Cardiac muscle cell (in vitro differentiated cells and primary cell): ENCODE data around the gene XRN1. TPM values are rescaled to one million over a fixed set of nuclear protein-coding genes. Genes with fewer than 3 reads are reported as not detected.

Experiments
- DNase-seq, 2 donors: peaks; one replicate each; pipeline versions ENCODE4 v3.0.0 to v3.0.0-alpha.2; 2010 to 2017; ENCODE audit warnings: low read depth in 1 of 2, low spot score in 1 of 2
- H3K27ac ChIP-seq: fragments of 200-600 bp; sonication (generic); 2 replicates; pipeline ENCODE4 v1.5.1; 2016
- H3K27me3 ChIP-seq: fragments of 200-600 bp; sonication (generic); 2 replicates; pipeline ENCODE4 v1.6.0; 2016; ENCODE audit warnings: control low read depth
- H3K36me3 ChIP-seq: fragments of 200-600 bp; sonication (generic); 2 replicates; pipeline ENCODE4 v1.5.1; 2016; ENCODE audit warnings: control low read depth
- H3K4me1 ChIP-seq: fragments of 200-600 bp; sonication (generic); 2 replicates; pipeline ENCODE4 v1.8.1; 2017; ENCODE audit warnings: low read depth, mild to moderate bottlenecking, mixed run types
- H3K4me3 ChIP-seq: fragments of 200-600 bp; sonication (generic); 2 replicates; pipeline ENCODE4 v1.5.1; 2016; ENCODE audit warnings: mild to moderate bottlenecking
- H3K9me3 ChIP-seq: fragments of 200-600 bp; sonication (generic); 2 replicates; pipeline ENCODE4 v1.5.1; 2017; ENCODE audit warnings: low read depth, mild to moderate bottlenecking, control low read depth
- polyA plus RNA-seq: library from polyadenylated mRNA; unstranded; fragments of >200 nt; fragmentation: Nextera tagmentation; extraction: Ambion mirVana; gene quantifications from 2 replicates; pipeline ENCODE4 v1.2.1, GENCODE V29; 2016
- total RNA-seq: library from RNA; depleted of rRNA; stranded (reverse); fragments of >200 nt; gene quantifications from 2 replicates; pipeline ENCODE4 v1.2.3, GENCODE V29; 2016
- TF ChIP-seq, protein P1 (sequence below): IDR thresholded peaks from 2 replicates; pipeline ENCODE4 v1.5.1; 2012; ENCODE audit warnings: low read depth, mild to moderate bottlenecking, low read length

The XRN1 gene
- total and polyA plus RNA-seq, 2 experiments from 2014 or later = 8.0 to 32.8 TPM

DNA sequence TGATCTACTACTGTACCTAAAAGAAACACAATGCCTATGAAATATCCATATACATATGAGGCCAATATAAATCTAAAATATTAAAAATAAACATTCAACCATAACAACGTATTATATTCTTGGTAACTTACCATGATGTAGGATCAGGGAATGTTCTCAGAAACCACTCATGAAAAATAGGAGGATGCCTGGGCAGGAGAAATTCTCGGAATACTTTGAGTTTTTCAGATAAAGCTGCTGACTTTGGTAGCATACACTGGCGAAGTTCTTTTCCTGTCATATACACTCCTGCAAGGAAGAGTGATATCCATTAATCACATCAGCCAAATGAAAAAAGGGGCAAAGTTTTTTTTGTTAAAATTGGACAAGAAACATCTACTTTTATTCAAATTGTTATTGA, 11.3 kb upstream of the XRN1 start:
- no peaks in the 10 kb centered on the region for H3K4me1 ChIP-seq
- no peaks in the 10 kb centered on the region for H3K9me3 ChIP-seq
- H3K27me3 ChIP-seq = no peaks in the 10 kb centered on the region
- peaks cover 20% of the 10 kb centered on the region for H3K36me3 ChIP-seq
- TF ChIP-seq, protein P1, sequence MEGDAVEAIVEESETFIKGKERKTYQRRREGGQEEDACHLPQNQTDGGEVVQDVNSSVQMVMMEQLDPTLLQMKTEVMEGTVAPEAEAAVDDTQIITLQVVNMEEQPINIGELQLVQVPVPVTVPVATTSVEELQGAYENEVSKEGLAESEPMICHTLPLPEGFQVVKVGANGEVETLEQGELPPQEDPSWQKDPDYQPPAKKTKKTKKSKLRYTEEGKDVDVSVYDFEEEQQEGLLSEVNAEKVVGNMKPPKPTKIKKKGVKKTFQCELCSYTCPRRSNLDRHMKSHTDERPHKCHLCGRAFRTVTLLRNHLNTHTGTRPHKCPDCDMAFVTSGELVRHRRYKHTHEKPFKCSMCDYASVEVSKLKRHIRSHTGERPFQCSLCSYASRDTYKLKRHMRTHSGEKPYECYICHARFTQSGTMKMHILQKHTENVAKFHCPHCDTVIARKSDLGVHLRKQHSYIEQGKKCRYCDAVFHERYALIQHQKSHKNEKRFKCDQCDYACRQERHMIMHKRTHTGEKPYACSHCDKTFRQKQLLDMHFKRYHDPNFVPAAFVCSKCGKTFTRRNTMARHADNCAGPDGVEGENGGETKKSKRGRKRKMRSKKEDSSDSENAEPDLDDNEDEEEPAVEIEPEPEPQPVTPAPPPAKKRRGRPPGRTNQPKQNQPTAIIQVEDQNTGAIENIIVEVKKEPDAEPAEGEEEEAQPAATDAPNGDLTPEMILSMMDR = no peak
- DNase-seq = peak in 1 of 2 donors; percentile 48
- H3K4me3 ChIP-seq = no peak overlapping the region
- H3K27ac ChIP-seq = no peak overlapping the region

- Histone ChIP-seq H3K27me3 (no peaks in the 10 kb centered on the region), H3K27ac (no peak overlapping the region), H3K9me3 (no peaks in the 10 kb centered on the region), H3K4me1 (peaks cover 14% of the 10 kb centered on the region), H3K36me3 (peaks cover 6% of the 10 kb centered on the region), H3K4me3 (no peak overlapping the region)
- DNase-seq = no peak
- TF ChIP-seq, protein P1 = no peak
These were observed 3.0 kb upstream of the XRN1 start for GRCh38 chr3:142450881-142451280.

GRCh38 chr3:142450189-142450588, 2.4 kb upstream of the XRN1 start:
- no peaks in the 10 kb centered on the region for H3K27me3 ChIP-seq
- H3K4me3 ChIP-seq = no peak overlapping the region
- H3K4me1 ChIP-seq = peaks cover 17% of the 10 kb centered on the region
- no peak for DNase-seq
- no peaks in the 10 kb centered on the region for H3K36me3 ChIP-seq
- H3K9me3 ChIP-seq = no peaks in the 10 kb centered on the region
- H3K27ac ChIP-seq = peak overlapping the region; percentile 36
- TF ChIP-seq, protein P1 = no peak

DNA sequence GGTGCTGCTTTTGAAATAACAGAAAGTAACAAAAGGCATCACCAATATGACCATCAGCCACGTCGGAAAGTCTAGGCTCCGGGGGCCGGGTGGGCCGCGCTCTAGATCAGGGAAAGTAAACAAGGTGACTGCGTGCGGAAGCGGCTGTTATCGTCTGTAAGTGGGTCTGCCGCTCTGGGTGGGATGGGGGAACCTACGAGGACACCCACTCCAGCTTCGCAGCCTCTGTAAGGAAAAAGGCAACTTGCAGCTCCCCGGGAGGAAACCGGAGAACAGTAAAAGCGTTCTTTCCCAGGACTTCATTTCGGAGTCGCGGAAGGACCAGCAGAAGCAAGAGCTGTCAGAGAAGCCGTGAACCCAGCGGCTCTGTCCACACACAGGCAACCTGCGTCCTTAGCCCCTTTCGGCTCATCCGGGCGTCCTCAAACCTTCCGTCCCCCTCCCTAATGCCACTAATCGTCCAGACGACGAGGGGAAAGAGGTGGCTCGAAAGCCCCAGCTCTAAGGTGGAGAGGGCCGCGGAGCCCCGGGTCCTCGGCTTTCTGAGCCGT, 461 bp downstream of the XRN1 start:
- Histone ChIP-seq H3K27ac (peak overlapping the region; percentile 99), H3K27me3 (no peaks in the 10 kb centered on the region), H3K4me3 (peak overlapping the region; percentile 99), H3K4me1 (peaks cover 17% of the 10 kb centered on the region), H3K36me3 (no peaks in the 10 kb centered on the region), H3K9me3 (no peaks in the 10 kb centered on the region)
- TF ChIP-seq, protein P1 = no peak
- peak; percentile 52 to 61 for DNase-seq

- peaks cover 17% of the 10 kb centered on the region for H3K4me1 ChIP-seq
- peak overlapping the region; percentile 99 for H3K27ac ChIP-seq
- H3K4me3 ChIP-seq = peak overlapping the region; percentile 99
- TF ChIP-seq, protein P1 = no peak
- peak in 1 of 2 donors; percentile 12 for DNase-seq
- no peaks in the 10 kb centered on the region for H3K27me3 ChIP-seq
- no peaks in the 10 kb centered on the region for H3K9me3 ChIP-seq
- no peaks in the 10 kb centered on the region for H3K36me3 ChIP-seq
These were observed 2.0 kb downstream of the XRN1 start for GRCh38 chr3:142445816-142446254.
